GM19240 (cell line): ENCODE results near the gene SMYD3.

ENCODE experiments used
- DNase-seq: peaks from one replicate; pipeline ENCODE4 v3.0.0; 2011; ENCODE audit warnings: low spot score; ENCODE audit not compliant: insufficient read length

Gene SMYD3

DNA sequence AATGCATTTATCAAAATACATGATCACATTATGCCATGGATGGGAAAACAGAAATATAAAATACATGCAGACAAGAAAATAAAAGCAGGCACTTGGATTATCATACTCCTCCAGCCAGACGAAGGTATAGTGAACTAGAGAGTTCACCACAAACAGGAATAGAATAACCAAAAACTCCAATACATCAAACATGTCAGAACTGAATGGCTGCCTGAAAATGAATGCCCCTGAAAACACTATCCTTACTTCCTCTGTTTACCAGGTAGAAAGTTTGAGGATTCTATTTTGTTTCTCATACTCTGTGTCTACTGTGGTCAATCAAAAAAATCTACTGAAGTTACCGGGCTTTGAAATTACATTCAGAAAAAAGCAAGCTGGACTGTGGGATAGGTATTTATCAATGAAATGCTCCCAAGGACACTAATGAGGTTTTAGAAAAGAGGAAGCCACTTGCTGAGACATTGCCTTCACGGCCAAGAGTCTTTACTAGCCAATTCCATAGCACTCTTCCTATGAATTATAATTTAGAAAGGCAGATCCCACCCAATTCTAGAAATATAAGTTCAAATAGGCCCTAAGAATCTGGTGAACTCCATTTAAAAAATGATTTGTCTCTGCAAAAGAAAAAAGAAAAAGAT lies 197.7 kb downstream of the SMYD3 start:
- no peak for DNase-seq

DNA sequence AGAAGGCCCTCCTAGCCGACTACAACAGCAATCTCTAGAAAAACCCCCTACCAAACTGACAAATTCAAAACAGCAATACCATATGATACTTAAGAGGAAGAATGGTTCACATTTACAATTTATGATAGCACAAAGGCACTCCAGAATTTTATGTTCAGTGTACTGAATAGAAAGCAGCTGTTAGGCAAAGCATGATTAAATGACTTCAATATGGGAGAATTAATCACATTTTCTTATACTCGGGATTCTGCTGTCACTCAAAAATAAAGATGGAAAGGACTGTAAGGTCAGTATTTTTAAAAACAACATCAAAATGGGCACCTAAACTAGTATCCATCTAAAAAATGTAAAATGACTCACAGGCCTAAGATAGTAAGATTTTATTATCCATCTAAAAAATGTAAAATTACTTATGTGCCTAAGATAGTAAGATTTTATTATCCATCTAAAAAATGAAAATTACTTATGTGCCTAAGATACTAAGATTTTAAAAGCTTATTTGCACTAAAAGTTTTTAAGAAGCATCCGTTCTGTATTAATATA lies 198.5 kb downstream of the SMYD3 start:
- no peak for DNase-seq

DNA sequence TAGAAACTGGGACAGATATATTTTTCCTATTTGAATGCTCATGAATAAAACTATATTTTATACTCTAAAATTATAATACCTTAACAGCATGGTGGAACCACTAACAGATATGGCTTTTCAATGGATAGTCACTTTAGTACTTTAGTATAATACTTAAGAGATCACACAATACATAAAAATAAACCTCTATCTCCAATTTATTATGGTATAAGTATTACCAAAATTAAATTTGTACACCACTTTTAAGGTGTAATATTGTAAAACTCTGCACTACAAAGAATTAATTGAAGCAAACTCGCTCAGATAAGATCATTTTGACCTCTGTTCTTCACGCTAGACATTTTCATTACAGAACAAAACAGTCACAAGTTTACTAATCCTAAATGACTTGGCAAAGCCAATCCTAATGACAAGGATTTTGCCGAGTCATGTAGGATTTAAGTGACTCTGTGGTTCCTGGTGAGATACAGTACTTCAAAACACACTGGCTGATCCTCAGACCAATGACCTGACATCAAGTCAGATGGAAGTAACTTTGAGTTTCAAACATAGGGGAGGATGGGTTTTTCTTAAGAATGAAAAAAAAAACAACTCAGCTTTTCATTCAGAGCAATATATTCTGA lies 200.6 kb downstream of the SMYD3 start:
- DNase-seq: no peak

DNA sequence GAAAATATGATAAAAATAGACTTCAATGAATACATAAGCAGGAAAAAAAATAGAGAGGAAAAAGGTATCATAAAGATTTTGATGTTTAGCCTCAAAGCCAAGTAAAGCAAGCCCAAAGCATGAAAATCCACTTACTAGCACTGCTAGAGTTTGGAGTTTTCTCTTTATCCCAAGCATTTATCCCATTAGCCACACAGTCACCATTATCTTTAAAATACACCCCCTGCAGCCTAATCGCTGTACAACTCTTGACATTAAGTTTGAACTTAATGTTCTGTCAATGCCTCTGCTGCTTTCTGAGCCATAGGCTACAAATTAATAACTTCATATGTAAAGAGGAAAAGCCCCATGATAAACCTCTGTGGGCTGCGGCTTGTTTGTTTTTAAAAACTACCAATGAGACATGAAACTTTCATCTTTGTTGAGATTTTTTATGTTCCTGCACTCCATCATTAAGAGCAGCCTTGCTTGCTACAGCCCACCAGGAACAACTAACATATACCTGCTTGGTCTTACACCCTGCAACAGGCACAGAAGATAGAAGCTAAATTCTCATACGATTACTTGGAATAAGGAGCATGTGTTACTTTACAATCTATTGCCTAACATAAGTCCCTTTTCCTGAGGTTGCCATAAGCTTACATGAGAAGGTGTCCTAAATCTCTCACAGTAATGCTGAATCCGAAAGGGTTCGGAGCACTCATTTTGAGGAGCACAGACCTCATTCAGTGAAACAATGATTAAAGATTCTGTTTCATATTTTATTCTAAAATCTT lies 202.4 kb downstream of the SMYD3 start:
- DNase-seq: no peak

DNA sequence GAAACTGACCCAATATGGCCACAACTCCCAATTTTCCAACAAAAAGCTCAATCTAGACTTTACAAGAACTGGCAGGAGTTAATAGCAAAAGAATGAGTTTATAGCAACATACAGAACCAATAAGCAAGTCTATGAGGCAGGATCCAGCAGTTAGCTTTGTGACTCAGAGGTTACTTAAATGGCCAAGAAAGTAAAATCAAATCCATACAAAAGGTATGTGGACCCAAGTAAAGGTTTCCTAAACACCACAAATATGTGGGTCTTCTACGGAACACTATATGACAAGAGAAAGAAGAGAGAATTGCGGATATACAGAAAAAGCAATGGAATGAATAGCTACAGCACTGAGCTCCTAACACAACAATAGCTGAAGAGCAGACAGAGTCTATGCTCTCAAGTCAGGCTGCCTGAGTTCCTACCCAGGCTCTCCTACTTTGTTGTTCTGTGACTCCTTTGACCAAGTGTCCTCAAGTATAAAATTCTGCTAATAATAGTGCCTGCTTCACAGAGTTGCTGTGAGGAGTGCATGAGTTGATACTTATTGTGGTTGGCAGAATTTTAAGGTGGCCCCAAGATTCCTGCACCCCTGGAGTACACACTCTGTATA lies 204.3 kb downstream of the SMYD3 start:
- DNase-seq: no peak

DNA sequence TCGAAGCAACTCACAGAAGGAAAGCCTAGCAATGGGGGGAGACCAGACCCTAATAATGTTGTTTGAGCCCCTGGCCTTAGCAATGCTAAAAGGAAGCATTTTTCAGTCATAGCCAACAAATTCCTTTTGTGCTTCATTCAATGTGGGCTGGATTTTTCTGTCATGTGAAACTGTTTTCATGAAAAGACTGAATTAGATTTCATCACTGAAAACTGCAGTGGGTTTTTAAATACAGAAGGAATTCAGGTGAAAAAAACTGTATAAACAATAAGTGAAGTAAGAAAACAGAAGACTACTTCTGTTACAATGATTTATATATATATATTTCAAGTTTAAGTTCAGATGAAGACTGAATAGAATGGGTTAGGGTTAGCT lies 204.8 kb downstream of the SMYD3 start:
- DNase-seq: no peak

DNA sequence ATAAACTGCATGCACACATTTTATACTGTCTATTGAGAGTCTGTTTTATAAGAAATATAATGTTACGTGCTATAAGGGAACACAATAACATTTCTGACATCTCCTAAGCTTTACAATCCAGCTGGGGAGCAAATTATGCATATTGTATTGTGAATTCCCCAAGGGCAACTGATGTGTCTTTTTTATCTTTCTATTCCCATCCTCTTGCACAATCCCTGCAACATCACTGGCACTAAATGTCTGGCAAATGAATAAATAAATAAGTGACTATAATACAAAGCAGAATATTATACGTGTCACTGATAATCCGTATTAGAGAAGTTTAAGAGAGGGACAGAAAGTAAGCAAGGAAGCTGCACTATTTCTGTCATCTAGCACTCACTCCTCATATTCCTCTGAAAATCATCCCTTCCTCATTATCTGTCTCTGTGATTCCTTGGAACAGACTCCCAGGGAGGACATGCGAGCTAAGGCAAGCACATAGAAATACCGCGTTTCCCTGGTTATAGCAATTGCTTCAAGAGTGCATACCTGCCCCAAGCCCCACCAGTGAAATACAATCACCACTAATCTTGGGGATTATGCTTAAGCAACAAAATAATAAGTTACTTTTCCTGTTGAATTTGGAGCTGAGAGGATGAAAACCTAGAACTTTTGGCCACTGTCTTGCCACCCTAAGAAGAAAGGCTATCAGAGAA lies 205.4 kb downstream of the SMYD3 start:
- no peak for DNase-seq

DNA sequence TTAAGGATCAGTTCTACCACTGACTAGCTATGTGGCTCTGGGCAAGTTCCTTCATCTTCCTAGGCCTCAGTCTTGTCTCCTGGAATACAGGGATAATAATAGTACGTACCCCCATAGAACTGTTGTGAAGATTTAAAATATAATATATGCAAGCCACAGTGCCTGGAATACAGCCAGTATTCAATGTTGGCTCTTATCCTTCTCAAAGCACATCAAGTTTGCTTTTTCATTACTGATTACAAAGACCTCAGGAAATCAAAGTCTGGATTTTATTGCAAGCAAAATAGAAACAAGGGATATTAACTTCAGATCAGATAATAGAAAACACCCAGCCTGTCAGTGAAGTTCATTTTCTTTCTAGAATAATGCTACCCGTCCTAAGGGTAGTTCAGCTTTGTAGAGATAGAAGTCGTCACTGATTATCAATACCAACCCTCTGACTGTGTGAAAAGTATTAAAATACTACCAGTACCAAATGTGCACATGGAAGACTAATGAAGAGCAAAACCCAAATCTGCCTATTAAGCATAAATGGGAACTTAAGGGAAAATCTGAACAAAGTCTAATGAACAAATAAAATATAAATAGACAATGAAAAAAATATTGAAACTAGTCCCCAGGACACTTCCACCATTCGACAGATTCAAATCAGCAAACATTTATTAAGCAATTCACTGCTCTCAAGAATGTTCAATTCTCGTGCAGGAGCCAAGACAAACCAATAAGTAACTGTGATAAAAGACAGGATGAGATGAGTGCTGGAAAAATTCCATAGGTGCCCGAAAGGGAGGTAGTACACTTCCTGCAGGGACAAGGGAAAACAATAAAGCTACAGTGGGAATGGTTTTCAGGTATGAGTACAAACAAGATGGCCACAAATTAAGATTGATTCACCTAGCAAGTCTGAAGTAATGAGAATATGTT lies 206.2 kb downstream of the SMYD3 start:
- DNase-seq: no peak

DNA sequence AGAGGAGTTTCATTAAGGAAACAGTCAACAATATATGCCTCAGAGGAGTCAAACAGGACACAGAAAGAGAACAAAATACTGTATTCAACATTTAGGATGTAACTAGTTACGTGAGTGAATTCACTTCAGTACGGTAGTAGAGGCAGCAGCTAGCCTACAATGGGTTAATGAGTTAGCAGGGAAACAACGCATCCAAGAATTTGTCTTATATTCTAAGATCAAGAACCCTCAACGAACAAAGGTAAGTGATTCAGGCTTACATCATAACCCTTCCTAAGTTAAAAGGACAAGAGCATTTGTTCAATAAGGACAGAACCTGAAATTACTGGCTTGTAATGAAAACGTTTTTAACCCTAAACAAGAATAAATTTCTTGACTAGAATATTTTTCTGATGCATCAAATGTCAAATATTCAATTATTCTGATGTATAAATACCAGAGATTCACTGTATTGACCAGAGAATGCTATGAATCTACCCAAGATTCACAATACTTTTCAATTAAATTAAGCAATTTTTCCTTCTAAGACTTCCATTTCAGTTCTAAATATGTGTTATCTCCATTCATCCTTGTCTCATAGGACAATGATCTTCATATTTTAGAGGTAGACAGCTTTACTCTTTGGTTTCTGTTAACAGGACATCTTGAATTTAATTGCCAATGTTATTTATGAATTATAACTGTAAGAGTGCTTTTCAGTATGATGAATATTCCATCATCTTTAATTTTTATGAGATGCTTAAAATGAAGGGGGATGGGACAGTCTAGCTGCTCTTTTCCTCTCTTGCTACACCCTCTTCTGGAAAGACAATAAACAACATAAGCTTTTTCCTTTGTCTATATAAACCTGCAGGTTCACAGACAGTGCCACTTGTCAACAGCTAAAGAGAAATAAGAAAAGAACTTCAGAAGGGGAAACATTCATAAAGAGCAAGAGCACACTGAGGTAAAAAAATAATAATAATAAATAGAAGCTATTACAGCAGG lies 209.5 kb downstream of the SMYD3 start:
- DNase-seq: no peak

DNA sequence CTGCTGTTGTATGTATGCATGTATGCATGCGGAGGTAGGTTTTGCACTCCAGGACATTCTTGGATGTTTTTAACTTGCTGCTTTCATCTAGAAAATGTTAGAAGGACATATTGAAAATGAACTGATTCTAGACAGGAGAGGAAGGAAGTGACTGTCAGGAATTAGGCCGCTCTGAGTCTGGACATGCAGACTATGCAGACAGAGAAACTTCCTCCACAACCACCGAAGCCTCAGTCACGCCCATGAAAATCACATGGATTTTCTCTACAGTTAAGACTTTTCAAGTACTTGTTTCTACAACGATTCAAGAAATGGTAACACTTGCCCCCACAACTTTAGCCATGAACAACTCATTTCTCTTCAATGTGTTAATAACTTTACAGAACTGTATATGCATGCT lies 211.1 kb downstream of the SMYD3 start:
- DNase-seq: no peak

DNA sequence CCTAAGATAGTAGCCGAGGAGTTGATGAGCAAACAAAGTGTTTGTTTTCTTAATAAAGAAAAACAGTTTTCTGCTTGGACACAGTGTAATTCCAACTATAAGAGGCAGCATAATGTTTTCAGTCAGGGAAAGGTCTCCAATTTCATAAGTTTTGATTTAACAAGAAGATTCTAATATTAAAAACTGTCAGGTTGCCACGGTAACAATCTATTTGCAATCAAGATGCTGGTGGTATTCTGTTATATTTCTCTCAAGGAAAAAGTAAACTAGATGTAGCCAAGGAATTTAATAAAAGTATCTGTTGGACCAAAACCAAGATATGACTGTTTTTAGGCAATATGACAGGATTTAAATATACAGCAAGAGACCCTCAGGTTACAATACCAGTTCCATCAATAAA lies 211.7 kb downstream of the SMYD3 start:
- no peak for DNase-seq

DNA sequence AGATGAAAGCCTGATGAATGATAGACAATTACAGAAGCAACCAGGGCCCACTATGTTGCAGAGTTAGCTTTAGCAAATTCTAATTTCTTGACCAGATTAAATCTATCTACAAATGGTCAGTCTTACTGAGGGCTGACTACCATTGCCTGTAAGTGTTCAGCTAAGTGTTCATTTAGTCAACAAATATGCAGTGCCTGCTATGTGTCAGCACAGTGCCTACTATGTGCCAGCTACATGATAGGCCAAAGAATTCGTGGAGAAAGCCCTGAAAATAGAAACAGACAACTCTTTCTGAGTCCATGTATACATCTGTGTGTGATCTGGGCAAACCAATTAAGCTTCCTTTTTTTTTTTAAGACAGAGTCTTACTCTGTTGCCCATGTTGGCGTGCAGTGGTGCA lies 212.8 kb downstream of the SMYD3 start:
- DNase-seq: no peak

DNA sequence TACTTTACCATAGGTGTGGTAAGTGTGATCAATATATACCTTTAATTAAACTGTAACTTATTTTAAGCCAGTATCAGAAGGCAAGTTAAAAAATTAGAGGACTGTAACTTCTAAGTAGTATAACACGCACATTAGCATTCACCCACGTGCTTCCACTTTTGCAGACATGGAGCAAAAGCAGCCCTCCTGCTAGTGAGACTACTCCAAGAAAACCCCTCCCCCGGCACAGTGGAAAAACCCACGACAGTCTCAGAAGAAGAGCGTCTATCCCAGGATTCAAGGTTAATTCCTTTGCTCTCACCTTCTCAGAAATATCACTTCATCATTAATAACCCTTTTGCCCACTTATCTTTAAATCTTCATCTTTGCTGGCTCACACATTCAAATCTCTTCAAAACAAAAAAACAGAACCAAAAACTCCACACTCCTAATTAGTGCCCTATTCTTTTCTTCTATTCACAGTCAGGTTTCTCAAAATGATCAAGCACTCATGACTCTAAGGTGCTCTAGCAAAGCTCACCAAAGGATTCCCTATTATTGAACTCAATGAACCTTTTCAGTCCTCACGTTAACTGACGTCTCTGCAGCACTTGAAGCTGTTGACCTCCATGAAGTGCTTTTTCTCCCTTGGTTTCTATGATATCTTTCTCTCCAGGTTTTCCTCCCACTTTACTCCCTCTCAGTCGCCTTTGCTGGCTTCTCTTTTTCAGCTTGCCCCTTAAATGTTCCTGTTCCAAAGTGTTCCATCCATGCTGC lies 213.5 kb downstream of the SMYD3 start:
- DNase-seq: no peak

DNA sequence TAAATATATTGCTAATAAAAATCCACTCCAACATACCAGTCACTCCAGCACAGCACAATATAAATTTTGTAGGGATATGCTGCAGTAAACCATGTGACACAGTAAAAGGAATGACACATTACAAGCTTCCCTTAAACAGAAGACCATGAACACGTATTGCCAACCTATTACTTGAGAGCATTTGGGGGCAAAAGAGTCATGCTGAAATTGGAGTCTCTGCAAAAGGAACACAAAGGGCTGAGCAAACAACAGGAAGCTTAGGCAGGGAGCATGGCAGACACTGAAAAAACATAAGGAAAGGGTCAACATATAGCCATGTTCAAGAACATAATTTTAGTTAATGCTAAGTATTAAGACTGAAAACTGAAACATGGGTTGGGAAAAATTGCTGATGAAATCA lies 214.5 kb downstream of the SMYD3 start:
- no peak for DNase-seq

DNA sequence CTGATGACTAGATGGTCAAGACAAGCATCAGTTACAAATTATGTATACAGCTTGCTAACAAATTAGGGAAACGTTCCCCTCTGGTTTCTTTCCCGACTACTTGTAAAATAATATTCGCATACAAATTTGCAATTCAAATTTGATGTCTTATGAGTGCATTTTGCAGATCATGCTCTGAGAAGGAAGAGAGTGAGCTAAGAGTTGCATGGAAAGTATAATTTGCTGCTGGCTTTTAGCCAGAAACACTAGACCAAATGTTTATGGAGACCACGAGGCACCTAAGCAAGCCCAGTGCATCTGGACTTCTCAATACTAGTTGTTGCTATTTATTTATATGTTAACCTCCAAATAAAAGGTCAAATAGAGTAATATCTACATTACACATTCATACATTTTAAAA lies 216.0 kb downstream of the SMYD3 start:
- DNase-seq: no peak

DNA sequence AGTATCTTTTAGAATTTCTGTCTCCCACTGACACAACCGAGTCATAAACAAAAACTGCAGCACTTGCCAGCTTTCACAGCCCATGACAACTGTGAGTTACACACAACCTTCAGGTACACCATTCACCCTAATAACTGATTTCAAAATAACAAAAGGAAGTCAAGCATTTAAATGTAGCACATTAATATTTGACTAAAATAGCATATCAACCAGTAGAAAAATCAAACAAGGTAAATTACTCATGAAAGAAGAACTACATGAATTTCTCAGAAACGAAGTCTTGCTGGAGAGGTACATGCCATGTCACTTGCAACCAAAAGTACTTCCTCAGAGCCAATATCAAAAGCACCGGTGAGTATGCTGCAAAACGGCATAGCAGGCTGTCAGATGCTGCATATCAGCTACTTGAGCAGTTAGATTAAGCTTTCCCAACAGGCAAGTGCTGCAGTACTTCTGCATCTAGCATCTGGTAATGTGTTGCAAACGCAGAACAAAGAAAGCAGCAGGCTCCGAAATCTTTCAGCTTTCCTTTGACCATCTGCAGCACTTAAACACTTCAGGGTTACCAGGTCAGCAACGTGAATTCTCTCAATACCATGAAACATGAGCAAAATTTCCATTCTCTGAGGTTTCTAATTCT lies 223.2 kb downstream of the SMYD3 start:
- no peak for DNase-seq

DNA sequence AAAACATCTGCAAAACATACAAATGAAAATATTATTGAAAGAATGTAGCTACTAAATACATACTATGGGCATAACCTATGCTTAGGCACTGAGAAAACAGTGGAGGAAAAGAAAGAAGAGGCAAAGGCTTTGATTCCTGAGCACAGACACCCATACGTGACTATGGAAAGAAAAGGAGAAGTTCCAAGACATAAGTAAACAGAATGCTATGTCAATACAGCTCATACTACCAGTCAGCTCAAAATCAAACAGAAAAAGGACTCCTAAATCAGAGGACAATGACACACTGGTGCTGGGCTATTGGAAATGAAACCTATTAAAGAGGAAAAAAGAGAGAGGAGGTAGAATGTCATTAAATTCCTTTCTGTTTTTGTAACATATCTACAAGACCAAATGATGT lies 225.4 kb downstream of the SMYD3 start:
- no peak for DNase-seq

DNA sequence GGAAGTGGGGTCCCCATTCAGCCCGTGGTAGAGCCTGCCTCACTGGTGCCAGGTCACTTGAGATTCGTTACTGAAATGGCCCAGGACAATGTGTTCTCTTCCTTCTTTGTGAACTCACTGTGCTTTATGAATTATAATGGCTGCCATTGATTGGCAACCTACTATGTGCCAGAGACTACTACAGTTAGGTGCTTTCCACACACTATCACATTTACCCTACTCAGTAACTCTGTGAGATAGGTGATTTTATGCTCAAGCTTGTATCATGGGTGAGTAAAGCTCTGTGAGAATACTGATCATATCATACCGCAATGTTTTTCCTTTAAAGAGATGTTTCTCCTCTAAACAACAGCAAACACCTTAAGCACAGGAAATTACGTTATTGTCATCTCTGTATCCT lies 225.9 kb downstream of the SMYD3 start:
- DNase-seq: no peak
